Keratinocyte (primary cell): ENCODE results near the gene ADGRV1.

Experiments
- CTCF ChIP-seq, 3 experiments: IDR thresholded peaks in 1 of 3; conservative IDR thresholded peaks in 1 of 3; optimal IDR thresholded peaks in 1 of 3; 2 replicates in 2 of 3; 3 replicates in 1 of 3; pipeline versions ENCODE3 to v1.5.1; 2011; ENCODE audit warnings: low read length in 3 of 3, mild to moderate bottlenecking in 3 of 3, moderate library complexity in 2 of 3, control low read depth in 1 of 3, inconsistent platforms in 1 of 3; ENCODE audit not compliant: insufficient read depth in 2 of 3; ENCODE audit errors: extremely low read depth in 1 of 3
- EZH2 ChIP-seq: IDR thresholded peaks from one replicate; pipeline ENCODE4 v1.6.1; 2012; ENCODE audit warnings: inconsistent platforms, mild to moderate bottlenecking, low read length, moderate library complexity

- TF ChIP-seq CTCF (optimal IDR thresholded peaks at IDR 0.05 in 1 of 3, IDR thresholded peaks at IDR 0.05 in 1 of 3, conservative IDR thresholded peaks at IDR 0.05 in 1 of 3; ENCODE audit: extremely low read depth in 1 of 3, insufficient read depth in 2 of 3, low read length in 3 of 3) (no peak), EZH2 (no peak)
Observed at GRCh38 chr5:90626493-90626892, 67.9 kb downstream of the ADGRV1 start.
